G401.6 (cell line): ENCODE results near the gene THRAP3.
"Not testable (repeated sequence)": the region's sequence is repeated elsewhere in the genome, so short reads cannot be mapped to it uniquely, and the experiment has no call there.

Experiments
- FAIRE-seq: peaks from 2 replicates; lab custom pipeline; 2012; peaks lifted over from hg19 to GRCh38; lab: Jason Lieb, UNC

THRAP3 gene

GRCh38 chr1:36207339-36207738 is 16.9 kb upstream of the THRAP3 start:
- FAIRE-seq = no peak

- FAIRE-seq = no peak
Observed at GRCh38 chr1:36208978-36209703, 15.1 kb upstream of the THRAP3 start.

GRCh38 chr1:36211307-36211706 is 12.9 kb upstream of the THRAP3 start:
- FAIRE-seq = no peak

GRCh38 chr1:36211841-36212240 is 12.4 kb upstream of the THRAP3 start:
- no peak for FAIRE-seq

- FAIRE-seq = no peak
Observed at GRCh38 chr1:36212782-36213181, 11.5 kb upstream of the THRAP3 start.

GRCh38 chr1:36217670-36218069 is 6.6 kb upstream of the THRAP3 start:
- FAIRE-seq = peak; percentile 88

GRCh38 chr1:36221901-36222300 is 2.3 kb upstream of the THRAP3 start:
- not testable (repeated sequence) for FAIRE-seq

GRCh38 chr1:36222481-36223380 is 1.5 kb upstream of the THRAP3 start:
- no peak for FAIRE-seq

- peak; percentile 59 for FAIRE-seq
Observed at GRCh38 chr1:36223381-36223995, 755 bp upstream of the THRAP3 start.

GRCh38 chr1:36224537-36225282 is 467 bp downstream of the THRAP3 start:
- no peak for FAIRE-seq

GRCh38 chr1:36225283-36225899 is 1.1 kb downstream of the THRAP3 start:
- FAIRE-seq = no peak

- FAIRE-seq = not testable (repeated sequence)
Observed at GRCh38 chr1:36230279-36230678, 6.0 kb downstream of the THRAP3 start.

- no peak for FAIRE-seq
Observed at GRCh38 chr1:36231191-36231590, 6.9 kb downstream of the THRAP3 start.

- no peak for FAIRE-seq
Observed at GRCh38 chr1:36232212-36233095, 8.2 kb downstream of the THRAP3 start.

GRCh38 chr1:36236302-36236701 is 12.1 kb downstream of the THRAP3 start:
- FAIRE-seq = no peak

GRCh38 chr1:36238433-36238832 is 14.2 kb downstream of the THRAP3 start:
- FAIRE-seq = no peak

- no peak for FAIRE-seq
Observed at GRCh38 chr1:36239941-36240637, 15.8 kb downstream of the THRAP3 start.

- FAIRE-seq = no peak
Observed at GRCh38 chr1:36247538-36247937, 23.3 kb downstream of the THRAP3 start.

GRCh38 chr1:36248250-36248894 is 24.1 kb downstream of the THRAP3 start:
- no peak for FAIRE-seq
